AG04450 (cell line): ENCODE data around the gene CCDC180. TPM values are rescaled to one million over a fixed set of nuclear protein-coding genes. Genes with fewer than 3 reads are reported as not detected.

Experiments used
- CTCF ChIA-PET: fragments of 300-600, 350-600 bp; formaldehyde crosslinking; extraction: SDS; loops from one replicate; lab custom pipeline; 2022; ENCODE audit warnings: antibody characterized with exemption, inconsistent platforms; lab: Charles Lee
- POLR2A ChIA-PET: fragments of 350-600 bp; formaldehyde crosslinking; extraction: SDS; loops from one replicate; lab custom pipeline; 2021; ENCODE audit warnings: antibody characterized with exemption, inconsistent platforms; lab: Yijun Ruan, JAX
- DNase-seq: peaks from one replicate; pipeline ENCODE4 v3.0.0-alpha.2; 2011; ENCODE audit warnings: low read depth, low spot score
- H3K27ac ChIP-seq: one replicate; pipeline ENCODE4 v1.5.1; 2012; ENCODE audit warnings: low read depth, low read length, control low read depth
- H3K27me3 ChIP-seq: one replicate; pipeline ENCODE4 v1.6.0; 2012; ENCODE audit warnings: low read length; ENCODE audit not compliant: control insufficient read depth, insufficient read depth
- H3K4me3 ChIP-seq: 2 replicates; pipeline ENCODE4 v1.5.1; 2011; ENCODE audit warnings: mild to moderate bottlenecking, low read depth, low read length, control low read depth
- H3K9me3 ChIP-seq: 2 replicates; pipeline ENCODE4 v1.5.1; 2012; ENCODE audit warnings: low read length; ENCODE audit not compliant: control insufficient read depth, insufficient read depth
- polyA plus RNA-seq: library from polyadenylated mRNA; depleted of rRNA; stranded (reverse); fragments of >200 nt; gene quantifications from 2 replicates; pipeline ENCODE4 v1.2.3, GENCODE V29; 2011
- TF ChIP-seq, protein P1 (sequence below): IDR thresholded peaks from 2 replicates; pipeline ENCODE4 v1.5.1; 2011; ENCODE audit warnings: low read depth, low read length, control low read depth, inconsistent platforms

The CCDC180 gene
- polyA plus RNA-seq, 1 experiment, result 1.1 TPM

DNA sequence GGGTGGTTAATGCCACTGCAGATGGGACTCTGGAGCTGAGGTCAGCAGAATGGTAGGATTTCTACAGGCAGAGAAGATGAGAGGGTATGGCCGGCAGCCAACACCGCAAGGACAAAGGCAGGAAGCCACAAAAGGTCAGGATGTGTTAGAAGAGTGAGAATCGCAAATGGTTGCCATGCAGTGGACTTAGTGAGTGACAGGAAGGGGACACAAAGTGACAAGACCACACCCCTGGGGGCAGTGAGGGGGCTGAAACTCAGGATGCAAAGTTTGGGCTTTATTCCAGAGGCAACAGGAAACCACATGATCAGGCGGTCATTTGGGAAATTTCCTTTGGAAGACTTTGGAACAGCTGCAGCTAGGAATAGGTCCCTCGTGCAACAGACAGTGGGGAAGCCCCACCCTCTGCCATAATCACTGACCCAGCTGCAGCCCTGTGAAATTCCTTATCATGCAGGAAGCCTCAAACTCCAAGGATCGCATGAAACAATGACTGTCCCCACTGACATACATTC, 14.2 kb upstream of the CCDC180 start:
- Histone ChIP-seq H3K27me3 (no peaks in the 10 kb centered on the region), H3K27ac (no peak overlapping the region), H3K9me3 (no peaks in the 10 kb centered on the region), H3K4me3 (no peak overlapping the region)
- TF ChIP-seq, protein P1, sequence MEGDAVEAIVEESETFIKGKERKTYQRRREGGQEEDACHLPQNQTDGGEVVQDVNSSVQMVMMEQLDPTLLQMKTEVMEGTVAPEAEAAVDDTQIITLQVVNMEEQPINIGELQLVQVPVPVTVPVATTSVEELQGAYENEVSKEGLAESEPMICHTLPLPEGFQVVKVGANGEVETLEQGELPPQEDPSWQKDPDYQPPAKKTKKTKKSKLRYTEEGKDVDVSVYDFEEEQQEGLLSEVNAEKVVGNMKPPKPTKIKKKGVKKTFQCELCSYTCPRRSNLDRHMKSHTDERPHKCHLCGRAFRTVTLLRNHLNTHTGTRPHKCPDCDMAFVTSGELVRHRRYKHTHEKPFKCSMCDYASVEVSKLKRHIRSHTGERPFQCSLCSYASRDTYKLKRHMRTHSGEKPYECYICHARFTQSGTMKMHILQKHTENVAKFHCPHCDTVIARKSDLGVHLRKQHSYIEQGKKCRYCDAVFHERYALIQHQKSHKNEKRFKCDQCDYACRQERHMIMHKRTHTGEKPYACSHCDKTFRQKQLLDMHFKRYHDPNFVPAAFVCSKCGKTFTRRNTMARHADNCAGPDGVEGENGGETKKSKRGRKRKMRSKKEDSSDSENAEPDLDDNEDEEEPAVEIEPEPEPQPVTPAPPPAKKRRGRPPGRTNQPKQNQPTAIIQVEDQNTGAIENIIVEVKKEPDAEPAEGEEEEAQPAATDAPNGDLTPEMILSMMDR, result no peak
- no peak for DNase-seq
- ChIA-PET POLR2A (no interaction called here), CTCF (no interaction called here)

DNA sequence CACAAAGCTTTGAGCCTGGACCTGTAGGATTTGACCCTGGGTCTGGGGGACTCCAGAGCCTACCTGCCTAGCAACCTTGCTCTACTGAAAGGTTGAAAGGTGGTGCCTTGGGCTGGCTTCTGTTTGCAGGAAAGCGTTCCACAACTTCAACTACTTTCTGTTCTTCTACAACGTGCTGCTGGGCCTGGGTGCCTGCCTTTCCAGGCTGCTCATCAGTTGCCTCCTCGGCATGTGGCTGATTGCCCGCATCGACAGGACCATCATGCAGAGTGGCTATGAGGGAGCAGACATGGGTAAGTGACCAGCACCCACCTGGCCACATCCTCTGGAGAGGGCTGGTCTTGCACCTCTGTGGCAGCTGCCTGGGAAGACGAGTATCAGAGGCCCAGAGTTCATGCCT, 13.6 kb upstream of the CCDC180 start:
- Histone ChIP-seq H3K27me3 (no peaks in the 10 kb centered on the region), H3K9me3 (no peaks in the 10 kb centered on the region), H3K27ac (no peak overlapping the region), H3K4me3 (no peak overlapping the region)
- ChIA-PET CTCF (no interaction called here), POLR2A (no interaction called here)
- TF ChIP-seq, protein P1, result no peak
- DNase-seq, result no peak

DNA sequence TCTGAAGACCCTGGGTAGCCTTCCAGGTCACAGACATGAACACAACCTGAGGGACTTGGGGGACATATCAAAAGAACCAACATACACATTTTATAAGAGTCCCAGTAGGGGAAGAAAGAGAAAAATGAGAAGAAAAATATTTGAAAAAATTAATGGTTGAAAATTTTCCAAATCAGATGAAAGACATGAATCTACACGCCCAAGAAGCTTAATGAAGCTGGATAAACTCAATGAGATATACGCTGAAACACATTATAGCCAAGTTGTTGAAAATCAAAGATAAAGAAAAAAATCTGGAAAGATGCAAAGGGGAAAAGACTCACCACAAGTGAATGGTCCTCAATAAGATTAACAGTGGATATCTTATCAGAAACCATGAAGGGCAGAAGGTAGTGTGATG, 9.6 kb upstream of the CCDC180 start:
- DNase-seq, result no peak
- ChIA-PET CTCF (no interaction called here), POLR2A (no interaction called here)
- Histone ChIP-seq H3K27ac (no peak overlapping the region), H3K9me3 (no peaks in the 10 kb centered on the region), H3K27me3 (no peaks in the 10 kb centered on the region), H3K4me3 (no peak overlapping the region)
- TF ChIP-seq, protein P1, result no peak

DNA sequence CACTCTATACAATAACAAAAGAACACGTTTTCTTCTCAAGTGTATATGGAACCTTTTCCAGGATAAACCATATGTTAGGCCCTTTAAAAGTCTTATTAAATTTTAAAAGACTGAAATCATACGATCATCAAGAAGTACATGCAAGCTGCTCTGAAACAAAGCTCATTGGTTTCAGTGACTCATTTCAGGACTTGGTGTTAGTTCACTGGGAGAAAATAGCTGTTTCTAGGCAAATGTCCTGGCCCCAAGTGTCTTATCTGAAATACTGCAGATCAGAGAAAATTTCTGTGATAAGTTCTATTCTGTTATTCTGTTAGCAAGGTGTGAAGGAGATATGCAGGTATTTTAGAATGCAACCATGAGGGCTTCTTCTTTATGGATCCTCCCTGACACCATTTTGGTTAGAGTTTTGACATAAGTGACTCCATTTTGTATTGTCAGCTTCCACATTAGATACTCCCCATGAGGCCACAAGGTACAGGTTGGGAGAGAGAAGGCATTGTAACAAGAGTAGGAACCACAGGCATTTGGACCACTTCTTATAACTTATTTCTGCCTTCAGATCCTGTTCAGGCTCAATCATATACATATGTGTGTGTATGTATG, 7.5 kb upstream of the CCDC180 start:
- TF ChIP-seq, protein P1, result no peak
- DNase-seq, result no peak
- ChIA-PET POLR2A (no interaction called here), CTCF (no interaction called here)
- Histone ChIP-seq H3K27ac (no peak overlapping the region), H3K4me3 (no peak overlapping the region), H3K9me3 (no peaks in the 10 kb centered on the region), H3K27me3 (no peaks in the 10 kb centered on the region)

DNA sequence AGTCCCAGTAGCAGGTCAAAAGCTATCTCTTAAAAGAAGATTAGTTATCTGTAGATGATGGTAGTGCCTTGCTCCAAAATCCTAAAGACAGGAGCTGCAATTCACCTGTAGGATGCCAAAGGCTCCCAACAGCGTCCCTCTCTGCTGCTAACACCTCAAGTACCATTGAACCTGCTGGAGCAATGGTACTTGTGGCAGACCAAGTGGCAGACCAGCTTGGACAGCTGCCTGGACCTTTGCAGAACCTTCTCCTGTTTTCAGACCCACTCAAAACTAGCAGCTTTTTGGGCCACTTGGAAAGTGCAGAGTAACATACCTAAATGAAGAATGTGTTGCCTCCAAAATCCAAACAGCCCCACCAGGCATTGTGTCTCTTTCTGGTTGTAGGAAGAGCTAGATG, 6.9 kb upstream of the CCDC180 start:
- H3K27ac ChIP-seq, result no peak overlapping the region
- TF ChIP-seq, protein P1, result no peak
- H3K9me3 ChIP-seq, result no peaks in the 10 kb centered on the region
- DNase-seq, result no peak
- POLR2A ChIA-PET, result no interaction called here
- CTCF ChIA-PET, result no interaction called here
- no peaks in the 10 kb centered on the region for H3K27me3 ChIP-seq
- no peak overlapping the region for H3K4me3 ChIP-seq
